ENCODE data around the gene PHACTR1.

PHACTR1 gene

DNA sequence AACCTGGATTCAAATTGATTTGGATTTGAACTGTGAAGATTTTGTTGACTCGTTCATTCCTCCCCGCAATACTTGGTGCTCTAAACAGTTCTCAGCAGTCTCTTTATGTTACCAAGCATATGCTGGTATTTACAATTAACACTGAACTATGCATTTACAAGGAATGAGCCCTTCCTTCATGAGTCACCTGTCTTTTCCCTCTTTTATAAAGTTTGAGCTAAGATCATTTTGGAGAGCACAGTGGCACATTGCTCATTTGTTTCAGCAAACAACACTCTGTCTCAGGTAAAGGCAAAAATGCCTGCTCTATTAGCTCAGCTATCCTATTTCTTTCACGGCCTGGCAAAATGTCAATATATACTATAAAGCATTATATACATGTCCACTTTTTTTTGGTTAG, 285.4 kb downstream of the PHACTR1 start:
- FAIRE-seq: no peak

- FAIRE-seq: no peak
Measured at GRCh38 chr6:13004601-13005000, 288.0 kb downstream of the PHACTR1 start.

DNA sequence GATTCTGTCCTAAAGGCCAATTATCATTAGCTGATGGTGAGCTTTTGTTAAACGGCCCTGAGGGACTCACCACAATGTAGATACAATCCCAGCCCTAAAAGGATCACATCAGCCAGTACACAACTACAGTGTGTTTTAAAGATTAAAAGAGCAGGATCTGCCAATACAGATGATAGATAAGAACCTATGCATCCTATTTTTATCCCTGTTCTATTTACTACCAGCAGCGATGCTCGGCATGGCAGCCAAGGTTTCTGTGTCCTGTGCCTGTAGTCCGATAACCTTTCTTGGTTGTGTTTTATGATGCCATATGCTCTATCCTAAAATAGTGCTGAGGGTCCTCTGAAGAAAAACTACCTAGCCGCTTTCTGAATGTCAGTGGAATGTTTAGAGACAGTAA, 289.4 kb downstream of the PHACTR1 start:
- no peak for FAIRE-seq

DNA sequence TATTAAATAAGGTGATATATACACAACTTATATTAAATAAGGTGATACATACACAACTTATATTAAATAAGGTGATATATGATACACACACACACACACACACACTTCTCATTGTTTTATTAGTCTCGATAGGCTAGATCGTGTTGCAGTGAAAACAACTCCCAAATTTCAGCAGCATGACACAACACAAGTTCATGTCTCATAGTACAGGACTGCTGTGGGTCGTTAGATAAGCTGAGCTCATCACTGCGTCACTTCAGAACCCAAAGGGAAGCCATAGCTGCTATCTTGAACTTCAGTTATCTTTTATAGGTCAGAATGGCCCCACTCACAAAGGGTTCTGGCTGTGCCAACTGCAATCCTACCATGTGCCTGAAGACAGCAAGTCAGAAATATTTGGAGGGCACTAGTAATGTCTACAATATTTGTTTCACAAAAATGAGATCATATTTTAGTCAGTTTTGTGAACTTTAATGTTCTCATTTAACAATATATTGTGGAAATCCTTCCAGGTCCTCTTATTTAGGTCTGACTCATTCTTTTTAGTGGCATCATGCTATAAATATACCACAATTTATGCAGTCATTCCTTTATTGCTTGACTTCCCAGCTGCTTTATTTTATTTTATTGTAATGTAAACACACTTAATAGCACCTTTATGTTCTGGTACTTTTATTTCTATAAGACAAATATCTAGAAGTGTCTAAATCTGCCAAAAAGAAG, 290.2 kb downstream of the PHACTR1 start:
- no peak for FAIRE-seq

GRCh38 chr6:13007744-13008143, 291.2 kb downstream of the PHACTR1 start:
- no peak for FAIRE-seq

- FAIRE-seq: no peak
Measured at GRCh38 chr6:13009031-13009430, 292.5 kb downstream of the PHACTR1 start.

DNA sequence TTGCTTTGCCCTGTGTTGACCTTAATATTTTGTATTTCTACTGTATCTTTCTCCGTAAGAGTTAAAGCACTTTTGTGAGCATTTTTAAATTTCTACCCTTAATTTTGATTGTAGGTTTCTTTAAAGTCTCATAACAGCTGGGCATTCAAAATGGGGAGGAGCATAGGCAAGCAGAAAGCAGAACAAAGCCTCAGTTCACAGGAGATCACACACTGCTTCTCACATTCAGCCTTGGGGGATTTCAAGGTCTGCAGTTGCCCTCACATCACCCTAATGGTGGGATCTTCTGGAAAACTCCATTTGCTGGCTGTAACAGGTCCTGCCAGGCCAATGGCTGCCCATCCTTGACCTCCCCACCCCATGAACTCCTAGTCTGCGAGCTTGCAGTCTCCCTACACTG, 292.9 kb downstream of the PHACTR1 start:
- no peak for FAIRE-seq

- no peak for FAIRE-seq
Measured at GRCh38 chr6:13011612-13012146, 295.1 kb downstream of the PHACTR1 start.

GRCh38 chr6:13012296-13012695, 295.7 kb downstream of the PHACTR1 start:
- FAIRE-seq: no peak

GRCh38 chr6:13012977-13013680, 296.6 kb downstream of the PHACTR1 start:
- no peak for FAIRE-seq

DNA sequence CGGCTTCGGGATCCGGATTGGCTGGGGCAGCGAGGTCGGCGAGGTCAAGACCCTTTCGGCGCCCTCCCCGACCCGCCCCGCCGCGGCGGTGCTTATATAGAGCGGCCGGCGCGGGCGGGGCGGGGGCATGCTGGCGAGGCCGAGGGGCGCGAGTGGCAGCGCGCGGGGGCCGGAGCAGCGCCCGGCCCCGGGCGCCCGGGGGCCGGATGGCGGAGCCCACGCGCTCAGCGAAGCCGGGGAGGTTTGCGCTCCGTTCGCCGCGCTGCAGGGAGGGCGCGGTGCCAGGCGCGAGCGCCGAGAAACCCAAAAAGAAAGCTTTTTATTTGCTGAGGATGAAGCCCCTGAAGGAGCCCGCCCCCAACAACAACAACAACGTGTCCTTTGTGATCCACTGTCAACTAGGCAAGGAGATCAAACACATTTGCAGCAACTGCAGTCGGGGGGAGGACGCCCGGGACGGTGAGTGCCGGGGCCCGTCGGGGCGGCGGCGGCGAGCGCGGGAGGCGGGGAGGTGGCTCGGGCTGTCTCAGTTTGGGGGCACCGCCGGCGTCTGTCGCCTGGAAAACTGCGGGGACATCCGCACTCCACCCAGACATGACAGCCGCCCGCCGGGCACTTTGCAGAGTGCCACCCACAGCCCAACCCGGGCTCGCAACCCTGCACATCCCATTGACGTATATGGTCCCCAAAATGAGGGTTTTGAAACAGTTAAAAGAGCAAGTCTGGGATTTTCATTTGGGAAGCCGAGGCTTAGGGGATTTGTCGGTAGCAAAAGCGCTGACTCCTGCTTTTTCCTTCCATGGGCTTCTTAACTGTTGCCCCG, 297.3 kb downstream of the PHACTR1 start:
- no peak for FAIRE-seq

GRCh38 chr6:13014504-13015378, 298.2 kb downstream of the PHACTR1 start:
- FAIRE-seq: no peak

DNA sequence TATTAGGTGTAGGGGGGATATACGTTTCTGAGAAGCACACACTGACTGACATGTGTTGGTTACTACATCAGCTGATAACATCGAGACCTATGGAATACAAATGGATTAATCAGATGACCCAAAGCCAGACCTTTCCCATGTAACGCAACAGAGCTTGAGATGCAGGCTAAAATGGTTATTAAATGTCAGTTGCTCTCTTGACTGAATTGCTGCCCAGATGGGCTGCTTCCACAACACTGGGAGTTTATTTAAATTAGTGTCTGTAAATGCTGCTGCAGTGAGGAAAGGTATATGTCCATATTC, 298.8 kb downstream of the PHACTR1 start:
- FAIRE-seq: no peak

GRCh38 chr6:13024616-13025015, 308.0 kb downstream of the PHACTR1 start:
- FAIRE-seq: no peak

DNA sequence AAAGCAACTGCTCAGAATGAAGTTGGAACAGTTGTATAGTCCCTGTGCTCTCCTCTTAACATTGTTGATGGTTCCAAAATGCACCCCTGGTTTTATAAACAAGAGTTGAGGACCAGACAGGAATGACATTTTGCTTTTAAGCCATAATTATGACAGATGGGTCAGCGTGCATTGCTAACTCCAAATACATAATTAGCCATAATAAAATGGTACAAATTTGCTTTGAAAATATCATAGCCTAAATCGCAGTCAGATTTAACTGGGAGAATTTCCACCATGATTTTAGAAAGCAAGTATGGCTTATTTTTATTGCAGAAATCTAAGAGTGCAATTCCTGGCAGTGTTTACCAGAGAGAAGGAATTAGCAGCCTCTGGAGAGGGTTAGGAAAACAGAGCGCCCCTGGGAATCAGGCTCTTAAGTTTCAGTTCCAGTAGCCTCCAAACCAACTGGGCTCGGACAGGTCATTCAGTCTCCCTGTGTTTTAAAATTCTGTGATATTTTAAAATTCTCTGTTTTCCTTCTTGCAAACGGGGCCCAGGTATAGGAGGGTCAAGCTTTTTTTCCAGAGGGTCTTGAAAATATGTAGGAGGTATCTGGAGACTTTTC, 309.4 kb downstream of the PHACTR1 start:
- FAIRE-seq: no peak

- FAIRE-seq: no peak
Measured at GRCh38 chr6:13026557-13026956, 310.0 kb downstream of the PHACTR1 start.

DNA sequence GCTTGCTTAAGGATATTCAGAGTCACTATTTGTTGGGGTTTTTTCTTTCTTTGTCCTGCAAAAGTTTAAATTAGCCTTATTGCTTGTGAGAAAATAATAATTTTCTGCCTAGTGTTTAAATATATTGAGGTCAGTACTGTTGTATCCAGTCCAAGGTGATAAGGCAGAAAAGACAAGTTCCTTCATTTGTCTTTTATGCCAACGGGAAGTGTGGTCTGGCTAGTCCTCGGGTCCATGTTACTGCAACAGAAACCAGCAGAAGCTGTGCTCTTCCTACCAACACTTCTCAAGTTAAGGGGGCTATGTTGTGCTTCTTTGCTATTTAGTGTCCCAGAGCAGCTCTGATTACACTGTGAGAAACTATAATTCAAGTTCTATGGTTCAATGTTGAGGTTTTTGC, 310.6 kb downstream of the PHACTR1 start:
- no peak for FAIRE-seq

DNA sequence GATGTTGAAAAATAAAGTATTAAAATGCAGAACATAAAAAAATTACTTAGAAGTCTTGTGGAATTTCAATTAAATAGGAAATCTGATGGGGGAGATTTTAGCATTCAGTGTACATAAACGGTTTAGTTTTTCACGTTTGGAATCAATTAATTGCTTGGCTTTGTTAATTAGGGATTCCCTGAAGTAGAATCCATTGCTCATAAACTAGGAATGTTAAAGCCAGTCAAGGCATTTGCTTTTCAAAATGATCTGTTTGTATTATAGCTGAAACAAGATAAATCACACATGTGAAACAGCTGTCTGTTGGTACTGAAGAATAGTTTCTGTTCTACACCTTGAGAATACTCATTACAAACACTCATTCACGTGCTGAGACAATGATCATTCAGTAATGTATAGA, 313.8 kb downstream of the PHACTR1 start:
- FAIRE-seq: no peak

GRCh38 chr6:13032566-13032965, 316.0 kb downstream of the PHACTR1 start:
- no peak for FAIRE-seq

- FAIRE-seq: no peak
Measured at GRCh38 chr6:13033145-13033544, 316.6 kb downstream of the PHACTR1 start.

DNA sequence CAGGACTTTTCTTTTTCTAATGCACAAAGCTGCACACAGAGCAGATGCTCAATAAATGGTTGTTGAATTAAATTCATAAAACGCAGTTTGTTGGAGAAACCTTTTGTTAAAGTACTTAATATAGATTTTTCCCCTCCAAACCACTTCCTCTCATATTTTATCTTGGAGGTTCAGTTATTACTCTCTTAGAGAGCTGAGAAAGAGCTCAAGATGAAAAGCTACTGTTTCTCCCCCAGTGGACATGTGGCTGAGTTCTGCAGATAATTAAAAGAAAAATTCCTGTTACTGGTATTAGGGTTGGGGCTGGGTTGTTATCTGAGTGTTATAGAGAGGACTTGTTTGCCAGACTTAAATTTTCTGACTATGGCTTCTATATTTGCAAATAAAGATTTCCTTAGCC, 317.7 kb downstream of the PHACTR1 start:
- FAIRE-seq: no peak

DNA sequence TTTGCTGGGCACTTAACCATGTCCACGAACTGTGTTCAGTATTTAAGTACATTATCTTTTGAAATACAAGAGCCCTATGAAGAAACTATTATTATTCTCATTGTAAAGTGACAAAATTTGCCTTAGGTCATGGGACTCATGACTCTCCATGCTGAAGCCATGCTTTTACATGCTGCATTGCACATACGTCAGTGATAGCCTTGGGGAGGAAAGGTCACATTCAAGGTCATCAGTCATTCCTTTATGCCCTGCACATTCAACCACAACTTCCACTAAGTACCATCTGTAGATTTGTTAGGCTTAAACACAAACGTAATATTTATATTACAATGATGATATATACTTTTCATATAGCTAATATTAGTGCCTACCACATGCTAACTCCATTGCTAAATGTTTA, 319.0 kb downstream of the PHACTR1 start:
- no peak for FAIRE-seq

All from TTC549 (cell line).